ENCODE results near the gene SLC25A45. TPM values are rescaled to one million over a fixed set of nuclear protein-coding genes. Genes with fewer than 3 reads are reported as not detected.

Gene SLC25A45
- total RNA-seq, 1 donor from 2014 or later = 2.2 TPM

DNA sequence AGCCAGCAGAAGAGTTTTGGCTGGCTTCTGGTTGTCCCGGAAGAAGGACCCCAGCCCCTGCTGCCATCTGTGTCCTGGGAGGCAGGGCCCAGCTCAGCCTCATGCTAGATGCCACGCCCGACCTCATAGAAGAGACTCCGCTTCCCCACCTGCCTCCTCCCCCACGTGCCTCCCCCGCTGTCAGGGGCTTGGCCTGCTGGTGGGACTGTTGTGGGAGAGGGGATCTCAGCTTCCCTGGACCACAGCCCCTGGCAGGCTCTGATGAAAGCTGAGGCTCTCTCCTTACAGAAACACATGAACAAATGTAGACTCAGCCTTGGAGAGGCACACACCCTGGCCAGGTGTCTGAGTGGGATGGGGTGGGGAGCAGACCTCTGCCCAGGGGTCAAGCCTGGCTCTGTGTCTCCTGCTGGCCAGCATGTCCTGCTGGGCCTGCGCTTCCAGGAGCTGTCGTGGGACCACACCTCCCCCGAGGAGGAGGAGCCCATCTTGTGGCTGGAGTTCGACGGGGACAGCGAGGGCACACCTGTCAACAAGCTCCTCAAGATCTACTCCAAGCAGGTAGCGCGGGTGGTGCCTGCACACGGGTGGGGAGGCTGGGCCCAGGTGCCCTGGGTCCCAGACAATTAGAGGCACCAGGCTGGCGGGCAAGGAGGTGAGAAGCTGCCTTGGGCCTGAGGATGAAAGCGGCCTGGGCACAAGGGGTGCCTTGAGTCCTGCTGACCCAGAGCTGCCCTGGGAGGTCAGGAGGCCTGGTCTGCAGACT, 18.0 kb upstream of the SLC25A45 start:
- TF ChIP-seq, protein P1, sequence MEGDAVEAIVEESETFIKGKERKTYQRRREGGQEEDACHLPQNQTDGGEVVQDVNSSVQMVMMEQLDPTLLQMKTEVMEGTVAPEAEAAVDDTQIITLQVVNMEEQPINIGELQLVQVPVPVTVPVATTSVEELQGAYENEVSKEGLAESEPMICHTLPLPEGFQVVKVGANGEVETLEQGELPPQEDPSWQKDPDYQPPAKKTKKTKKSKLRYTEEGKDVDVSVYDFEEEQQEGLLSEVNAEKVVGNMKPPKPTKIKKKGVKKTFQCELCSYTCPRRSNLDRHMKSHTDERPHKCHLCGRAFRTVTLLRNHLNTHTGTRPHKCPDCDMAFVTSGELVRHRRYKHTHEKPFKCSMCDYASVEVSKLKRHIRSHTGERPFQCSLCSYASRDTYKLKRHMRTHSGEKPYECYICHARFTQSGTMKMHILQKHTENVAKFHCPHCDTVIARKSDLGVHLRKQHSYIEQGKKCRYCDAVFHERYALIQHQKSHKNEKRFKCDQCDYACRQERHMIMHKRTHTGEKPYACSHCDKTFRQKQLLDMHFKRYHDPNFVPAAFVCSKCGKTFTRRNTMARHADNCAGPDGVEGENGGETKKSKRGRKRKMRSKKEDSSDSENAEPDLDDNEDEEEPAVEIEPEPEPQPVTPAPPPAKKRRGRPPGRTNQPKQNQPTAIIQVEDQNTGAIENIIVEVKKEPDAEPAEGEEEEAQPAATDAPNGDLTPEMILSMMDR (IDR thresholded peaks at IDR 0.05) = no peak
- no peak for TF ChIP-seq POLR2AphosphoS5 (IDR thresholded peaks at IDR 0.05; ENCODE audit: insufficient read depth in 1 of 2, low read depth in 1 of 2)
- TF ChIP-seq POLR2A (IDR thresholded peaks at IDR 0.05) = no peak
- Histone ChIP-seq H3K4me3 (no peak overlapping the region), H3K36me3 (peaks cover 0 to 81% of the 10 kb centered on the region in 2 donors), H3K9me3 (no peaks in the 10 kb centered on the region), H3K4me1 (no peaks in the 10 kb centered on the region), H3K27ac (no peak overlapping the region), H3K27me3 (no peaks in the 10 kb centered on the region)
- no peak for DNase-seq (ENCODE audit: extremely low spot score in 2 of 2)
- intact Hi-C loops (cut with DNase I) = no loop called here

DNA sequence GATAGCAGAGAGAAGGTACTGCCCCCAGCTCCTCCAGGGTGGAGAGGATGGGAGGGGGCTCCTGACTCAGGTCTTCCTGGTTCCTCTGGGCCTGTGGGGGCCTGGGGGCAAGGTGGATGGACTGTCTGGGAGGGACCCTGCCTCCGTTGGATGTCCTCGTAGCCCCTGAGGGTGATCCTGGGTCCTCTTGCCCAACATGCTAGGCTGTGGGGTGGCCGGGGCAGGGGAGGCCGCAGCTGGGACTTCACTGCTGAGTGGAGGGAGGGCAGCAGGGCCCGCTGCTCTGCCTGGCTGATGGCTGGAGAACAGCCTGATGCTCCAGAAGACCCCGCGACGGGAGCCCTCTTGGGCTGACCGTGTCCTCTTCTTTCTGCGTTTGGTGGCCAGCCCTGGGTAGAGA, 17.4 kb upstream of the SLC25A45 start:
- Histone ChIP-seq H3K27me3 (no peaks in the 10 kb centered on the region), H3K36me3 (peaks cover 0 to 81% of the 10 kb centered on the region in 2 donors), H3K4me3 (no peak overlapping the region), H3K9me3 (no peaks in the 10 kb centered on the region), H3K4me1 (no peaks in the 10 kb centered on the region), H3K27ac (no peak overlapping the region)
- no peak for TF ChIP-seq POLR2AphosphoS5 (IDR thresholded peaks at IDR 0.05; ENCODE audit: insufficient read depth in 1 of 2, low read depth in 1 of 2)
- no peak for TF ChIP-seq POLR2A (IDR thresholded peaks at IDR 0.05)
- TF ChIP-seq, protein P1 (IDR thresholded peaks at IDR 0.05) = no peak
- intact Hi-C loops (cut with DNase I) = no loop called here
- no peak for DNase-seq (ENCODE audit: extremely low spot score in 2 of 2)

DNA sequence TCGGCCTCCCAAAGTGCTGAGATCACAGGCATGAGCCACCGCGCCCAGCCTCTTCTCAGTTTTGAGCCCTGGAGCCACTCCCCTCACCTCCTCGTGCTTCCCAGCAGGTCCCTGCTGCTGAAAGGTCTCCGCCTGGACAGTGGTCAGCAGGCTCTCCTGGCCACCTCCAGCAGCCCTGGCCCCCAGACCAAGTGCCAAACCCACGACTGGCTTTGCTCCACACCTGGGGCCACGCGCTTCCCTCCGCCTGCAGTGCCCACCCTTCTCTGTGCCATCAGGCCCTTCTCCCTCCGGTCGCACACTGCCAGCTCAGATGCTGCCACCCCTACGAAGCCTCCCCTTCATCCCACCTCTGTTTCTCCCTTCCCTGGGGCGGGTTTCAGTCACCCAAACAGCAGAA, 16.8 kb upstream of the SLC25A45 start:
- Histone ChIP-seq H3K4me1 (no peaks in the 10 kb centered on the region), H3K36me3 (peaks cover 0 to 81% of the 10 kb centered on the region in 2 donors), H3K4me3 (no peak overlapping the region), H3K9me3 (no peaks in the 10 kb centered on the region), H3K27ac (no peak overlapping the region), H3K27me3 (no peaks in the 10 kb centered on the region)
- no peak for TF ChIP-seq POLR2A (IDR thresholded peaks at IDR 0.05)
- no peak for TF ChIP-seq POLR2AphosphoS5 (IDR thresholded peaks at IDR 0.05; ENCODE audit: insufficient read depth in 1 of 2, low read depth in 1 of 2)
- TF ChIP-seq, protein P1 (IDR thresholded peaks at IDR 0.05) = no peak
- intact Hi-C loops (cut with DNase I) = no loop called here
- DNase-seq (ENCODE audit: extremely low spot score in 2 of 2) = no peak

DNA sequence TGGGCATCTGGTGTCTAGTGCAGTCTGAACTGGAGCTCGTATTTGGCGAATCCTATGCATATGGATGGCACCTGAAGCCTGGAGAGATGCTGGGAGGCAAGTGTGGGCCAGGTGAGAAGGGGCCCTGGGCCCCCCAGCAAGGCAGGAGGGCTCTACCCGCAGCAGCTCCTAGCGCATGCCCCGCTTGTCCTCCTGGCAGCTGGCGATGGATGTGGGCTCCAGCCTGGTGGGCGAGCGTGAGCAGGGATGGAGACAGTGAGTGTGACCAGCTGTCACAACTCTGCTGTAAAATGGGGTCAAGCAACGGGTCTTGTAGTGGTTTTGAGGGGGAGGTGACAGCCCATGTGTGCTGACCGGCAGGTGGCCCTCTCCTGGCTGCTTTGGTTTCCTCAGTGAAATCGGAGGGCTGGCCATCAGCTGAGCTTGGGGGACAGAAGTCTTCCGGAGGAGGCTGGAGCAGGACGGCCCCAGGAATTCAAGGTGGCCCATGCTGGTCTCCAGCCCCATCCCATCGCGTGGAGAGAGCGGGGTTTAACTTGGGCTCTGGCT, 16.0 kb upstream of the SLC25A45 start:
- no peak for DNase-seq (ENCODE audit: extremely low spot score in 2 of 2)
- H3K36me3 ChIP-seq = peaks cover 0 to 89% of the 10 kb centered on the region in 2 donors
- no peaks in the 10 kb centered on the region for H3K4me1 ChIP-seq
- TF ChIP-seq, protein P1 (IDR thresholded peaks at IDR 0.05) = no peak
- TF ChIP-seq POLR2AphosphoS5 (IDR thresholded peaks at IDR 0.05; ENCODE audit: insufficient read depth in 1 of 2, low read depth in 1 of 2) = no peak
- TF ChIP-seq POLR2A (IDR thresholded peaks at IDR 0.05) = no peak
- no peak overlapping the region for H3K4me3 ChIP-seq
- H3K9me3 ChIP-seq = no peaks in the 10 kb centered on the region
- H3K27ac ChIP-seq = no peak overlapping the region
- intact Hi-C loops (cut with DNase I) = no loop called here
- no peaks in the 10 kb centered on the region for H3K27me3 ChIP-seq

Measured in vagina (tissue), 2 donors.